Right ventricle myocardium superior (tissue), 1 donor: ENCODE data around the gene PXT1. TPM values are rescaled to one million over a fixed set of nuclear protein-coding genes. Genes with fewer than 3 reads are reported as not detected.
"Not testable (repeated sequence)": the region's sequence is repeated elsewhere in the genome, so short reads cannot be mapped to it uniquely, and the experiment has no call there.

Source experiments
- ATAC-seq: fragments of 200-7000 bp; cut with Tn5 transposase; one replicate; pipeline ENCODE4 v1.9.1; 2020; ENCODE audit warnings: mild to moderate bottlenecking; ENCODE audit not compliant: poor library complexity
- DNase-seq: peaks from one replicate; pipeline ENCODE4 v3.0.0-alpha.2; 2020
- intact Hi-C: fragments of 100-400 bp; cut with DNase I; formaldehyde crosslinking; loops from one replicate; pipeline ENCODE4 v1.11.2; 2022
- total RNA-seq: library from RNA; stranded (reverse); fragmentation: NEBNext Ultra II Directional; extraction: Animal tissue kit (Norgen Biotek cat#: 25700); gene quantifications from one replicate; pipeline ENCODE4 v1.2.1, GENCODE V29; 2021
- donor health status: DM: no; HTN: yes; CAD: no; lungs with severe emphysema.

The PXT1 gene
- total RNA-seq, 1 donor from 2014 or later: 0.13 TPM

DNA sequence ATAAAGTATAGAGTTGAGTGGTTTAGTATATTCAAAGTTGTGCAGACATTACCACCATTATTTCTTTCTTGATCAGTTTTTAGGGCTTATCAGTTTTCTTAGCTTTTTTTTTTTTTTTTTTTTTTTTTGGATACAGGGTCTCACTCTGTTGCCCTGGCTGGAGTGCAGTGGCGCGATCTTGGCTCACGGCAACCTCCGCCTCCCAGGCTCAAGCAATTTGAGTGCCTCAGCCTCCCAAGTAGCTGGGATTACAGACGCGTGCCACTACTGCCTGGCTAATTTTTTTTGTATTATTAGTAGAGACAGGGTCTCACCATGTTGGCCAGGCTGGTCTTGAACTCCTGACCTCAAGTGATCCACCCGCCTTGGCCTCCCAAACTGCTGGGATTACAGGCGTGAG lies 10.2 kb upstream of the PXT1 start:
- ATAC-seq, intact Hi-C loops, DNase-seq: not testable (repeated sequence)

GRCh38 chr6:36449173-36449572 lies 6.5 kb upstream of the PXT1 start:
- ATAC-seq, DNase-seq: not testable (repeated sequence)
- intact Hi-C loops: loop anchor here (10.0 kb wide), 1 partner anchor 146 kb away; the partner anchor contains the start of gene SRSF3

DNA sequence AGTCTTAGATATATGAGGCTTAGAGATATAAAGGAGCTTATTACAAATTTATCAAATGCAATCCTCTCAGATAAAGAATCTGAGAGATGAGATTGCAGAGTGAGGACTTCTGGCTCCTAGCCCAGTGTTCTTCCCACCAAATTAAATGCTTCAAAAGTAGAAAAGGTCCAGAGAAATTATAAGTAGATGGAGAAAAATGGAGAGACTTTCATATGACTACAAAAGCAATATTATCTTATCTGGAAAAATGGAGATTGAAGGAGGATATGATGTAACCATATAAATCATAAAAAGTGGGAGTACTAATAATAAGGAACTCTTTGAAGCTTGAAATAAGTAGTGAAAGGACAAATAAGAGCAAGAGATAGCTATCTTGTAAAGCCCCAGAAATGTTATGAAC lies 3.0 kb upstream of the PXT1 start:
- no peak for ATAC-seq
- DNase-seq: no peak
- intact Hi-C loops: loop anchor here (10.0 kb wide), 1 partner anchor 149 kb away; the partner anchor contains the start of gene SRSF3

- ATAC-seq (no peak), DNase-seq (no peak)
- intact Hi-C loops: loop anchor here (10.0 kb wide), 1 partner anchor 150 kb away; the partner anchor contains the start of gene SRSF3
These were observed 1.8 kb upstream of the PXT1 start for GRCh38 chr6:36444470-36444869.

DNA sequence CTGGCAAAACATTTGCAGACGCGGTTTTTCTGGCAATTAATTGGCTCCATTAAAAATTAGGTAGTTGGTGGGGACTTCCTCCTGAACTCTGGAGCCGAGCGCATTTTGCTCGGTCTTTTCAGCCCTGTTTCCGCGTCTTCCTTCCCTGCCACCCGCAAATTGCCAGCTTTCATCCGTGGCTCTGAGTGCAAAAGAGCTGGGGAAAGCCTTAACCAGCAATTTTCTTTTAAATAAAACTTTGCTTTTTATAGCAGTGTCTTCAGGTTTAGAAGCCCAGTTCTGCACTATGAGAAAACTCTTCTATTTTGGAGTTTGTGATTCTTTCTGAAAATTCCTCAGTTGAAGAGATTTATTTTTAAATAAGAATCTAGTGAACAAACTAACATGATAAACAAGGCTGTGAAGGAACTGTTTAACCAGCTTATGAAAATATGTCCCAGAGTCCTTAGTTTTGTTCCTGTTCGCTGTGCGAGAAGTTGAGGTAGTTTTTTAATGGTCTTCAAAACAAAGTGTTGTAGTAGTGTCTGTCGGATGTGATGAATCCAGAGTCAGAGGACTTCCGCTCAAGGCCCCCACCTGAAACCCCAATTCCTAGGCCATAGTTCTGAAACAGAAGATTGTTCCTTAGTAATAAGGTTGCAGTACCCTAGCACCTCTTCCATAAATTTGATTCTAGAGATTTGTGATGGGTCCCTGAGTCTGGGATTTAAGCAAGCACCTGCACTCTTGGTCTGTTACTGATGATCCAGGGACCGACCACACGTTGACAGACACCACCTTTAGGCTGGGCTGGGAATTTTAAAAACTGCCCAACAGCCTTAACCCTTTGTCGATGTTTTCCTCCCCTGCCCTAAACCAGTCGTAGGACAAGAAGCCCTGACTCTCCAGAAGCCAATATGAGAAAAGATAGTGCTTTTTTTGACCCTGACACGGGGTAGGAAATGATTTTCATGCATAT lies 1.1 kb upstream of the PXT1 start:
- intact Hi-C loops: loop anchor here (10.0 kb wide), 1 partner anchor 151 kb away; the partner anchor contains the start of gene SRSF3
- no peak for ATAC-seq
- DNase-seq: no peak

GRCh38 chr6:36442103-36442670 lies 467 bp downstream of the PXT1 start:
- intact Hi-C loops: loop anchor here (10.0 kb wide), 1 partner anchor 153 kb away; the partner anchor contains the start of gene SRSF3
- ATAC-seq: no peak
- no peak for DNase-seq

DNA sequence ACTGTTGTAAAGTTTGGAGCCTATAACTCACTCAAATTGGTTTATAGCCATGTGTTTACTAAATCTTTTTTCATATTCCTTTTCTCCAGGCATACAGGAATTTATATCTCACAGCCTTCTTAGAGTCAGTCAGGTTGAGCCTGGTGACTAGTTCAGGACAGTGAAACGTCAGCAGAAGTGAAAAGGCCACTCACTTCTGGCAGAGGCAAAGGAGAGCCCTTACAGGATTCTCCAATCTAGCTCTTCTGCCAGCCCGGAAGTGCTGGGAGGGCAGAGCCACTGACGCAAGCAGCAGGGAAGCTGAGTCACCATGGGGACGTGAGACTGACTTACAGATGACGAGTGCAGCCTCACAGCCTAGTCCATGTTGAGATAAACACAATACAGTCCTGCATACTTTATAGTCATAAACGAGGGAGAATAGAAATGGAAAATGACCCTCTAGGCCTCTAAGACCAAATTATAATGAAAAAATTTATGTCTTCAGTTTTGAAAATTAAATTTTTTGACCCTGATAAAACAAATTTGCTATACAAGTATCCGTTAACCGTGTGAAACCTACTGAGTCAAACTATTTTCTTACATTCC lies 1.3 kb downstream of the PXT1 start:
- peak; percentile 91 for ATAC-seq
- peak; percentile 95 for DNase-seq
- intact Hi-C loops: loop anchor here (10.0 kb wide), 1 partner anchor 153 kb away; the partner anchor contains the start of gene SRSF3

- DNase-seq (no peak), ATAC-seq (no peak)
- intact Hi-C loops: no loop called here
These were observed 6.2 kb downstream of the PXT1 start for GRCh38 chr6:36436466-36436865.

DNA sequence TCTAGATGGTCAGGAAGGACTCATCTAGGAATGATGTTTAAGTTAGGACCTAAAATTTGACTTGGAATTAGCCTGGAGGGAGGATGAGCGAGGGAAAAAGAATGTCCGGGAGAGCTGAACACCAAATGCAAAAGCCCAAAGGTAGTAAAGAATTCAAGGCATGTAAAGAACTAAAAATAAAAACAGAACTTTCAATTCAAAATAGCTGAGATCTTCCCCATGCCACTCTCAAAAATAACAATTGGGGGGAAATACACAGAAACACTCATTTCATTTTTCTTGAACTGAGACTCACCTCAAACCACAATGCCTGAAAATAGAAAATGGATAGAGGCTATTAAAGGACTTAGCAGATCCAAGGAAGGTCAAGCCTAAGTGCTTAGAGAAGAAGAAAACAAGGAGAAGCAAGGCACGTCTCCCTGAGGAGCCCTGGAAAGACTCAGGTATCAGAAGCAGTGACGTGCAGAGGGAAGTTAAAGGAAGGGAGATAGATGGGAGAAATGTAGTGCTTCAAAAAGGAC lies 10.4 kb downstream of the PXT1 start:
- no peak for ATAC-seq
- intact Hi-C loops: no loop called here
- no peak for DNase-seq

DNA sequence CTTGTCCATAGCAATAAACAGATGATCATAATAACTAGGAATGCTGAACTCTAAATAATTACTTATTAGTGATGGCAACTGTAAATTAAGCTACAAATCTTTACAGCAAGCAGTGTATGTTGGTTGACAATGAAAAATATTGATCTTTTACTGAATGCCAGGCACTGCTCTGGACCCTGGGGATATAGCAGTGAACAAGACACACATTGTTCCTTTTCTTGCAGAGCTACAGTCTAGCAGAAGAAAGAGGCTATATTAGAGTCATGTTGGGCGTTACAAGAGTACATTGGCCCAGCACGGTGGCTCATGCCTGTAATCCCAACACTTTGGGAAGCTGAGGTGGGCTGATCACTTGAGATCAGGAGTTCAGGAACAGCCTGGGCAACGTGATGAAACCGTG lies 11.5 kb downstream of the PXT1 start:
- intact Hi-C loops: no loop called here
- no peak for DNase-seq
- ATAC-seq: no peak

DNA sequence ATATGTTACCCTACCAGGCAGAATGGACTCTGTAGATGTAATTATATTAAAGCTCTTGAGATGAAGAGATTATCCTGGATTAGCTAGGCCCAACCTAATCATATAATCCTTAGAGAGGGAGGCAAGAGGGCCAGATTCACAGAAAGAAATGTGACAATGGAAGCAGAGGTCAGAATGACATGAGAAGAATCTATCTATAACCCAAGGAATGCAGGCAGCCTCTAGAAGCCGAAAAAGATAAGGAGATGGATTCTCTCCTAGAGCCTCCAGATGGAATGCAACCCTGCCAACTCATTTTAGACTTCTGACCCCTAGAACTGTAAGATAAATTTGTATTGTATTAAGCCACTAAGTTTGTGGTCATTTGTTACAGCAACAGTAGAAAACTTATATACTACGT lies 12.3 kb downstream of the PXT1 start:
- ATAC-seq (no peak), DNase-seq (no peak)
- intact Hi-C loops: no loop called here

DNA sequence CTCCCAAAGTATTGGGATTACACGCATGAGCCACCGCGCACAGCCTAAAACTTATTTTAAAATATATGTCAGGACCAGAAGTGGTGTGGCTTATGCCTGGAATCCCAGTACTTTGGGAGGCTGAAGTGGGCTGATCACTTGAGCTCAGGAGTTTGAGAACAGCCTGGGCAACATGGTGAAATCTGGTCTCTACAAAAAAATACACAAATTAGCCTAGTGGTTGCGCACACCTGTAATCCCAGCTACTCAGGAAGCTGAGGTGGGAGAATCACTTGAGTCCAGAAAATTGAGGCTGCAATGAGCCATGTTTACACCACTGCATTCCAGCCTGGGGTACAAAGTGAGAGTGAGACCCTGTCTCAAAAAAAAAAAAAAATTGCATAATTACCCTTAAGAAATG lies 13.7 kb downstream of the PXT1 start:
- ATAC-seq (no peak), DNase-seq (no peak)
- intact Hi-C loops: no loop called here

DNA sequence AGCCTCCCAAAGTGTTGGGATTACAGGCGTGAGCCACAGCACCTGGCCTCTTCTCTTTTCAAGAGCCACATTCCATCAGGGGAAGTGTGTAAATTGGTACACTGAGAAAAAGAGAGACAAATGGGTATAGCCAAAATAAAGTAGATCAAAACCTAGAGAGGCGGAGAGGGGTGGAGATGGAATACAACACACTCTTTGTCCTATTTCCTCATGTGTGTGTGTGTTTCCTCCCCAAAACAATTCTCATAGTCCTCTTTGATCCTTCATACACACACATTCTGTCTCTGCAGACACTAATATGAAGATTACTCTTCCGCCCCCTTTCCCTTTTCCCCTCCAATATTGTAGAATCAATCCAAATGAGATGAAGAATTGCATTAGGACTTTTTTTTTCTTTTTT lies 16.0 kb downstream of the PXT1 start:
- no peak for ATAC-seq
- DNase-seq: no peak
- intact Hi-C loops: no loop called here

- intact Hi-C loops: no loop called here
- DNase-seq: peak; percentile 100
- ATAC-seq: peak; percentile 100
These were observed 19.4 kb downstream of the PXT1 start for GRCh38 chr6:36423101-36423824.

GRCh38 chr6:36422714-36423100 lies 19.9 kb downstream of the PXT1 start:
- DNase-seq: no peak
- no peak for ATAC-seq
- intact Hi-C loops: no loop called here

- intact Hi-C loops: no loop called here
- ATAC-seq: no peak
- no peak for DNase-seq
These were observed 23.3 kb downstream of the PXT1 start for GRCh38 chr6:36419310-36419709.

GRCh38 chr6:36418558-36418957 lies 24.1 kb downstream of the PXT1 start:
- ATAC-seq (no peak), DNase-seq (no peak)
- intact Hi-C loops: no loop called here

DNA sequence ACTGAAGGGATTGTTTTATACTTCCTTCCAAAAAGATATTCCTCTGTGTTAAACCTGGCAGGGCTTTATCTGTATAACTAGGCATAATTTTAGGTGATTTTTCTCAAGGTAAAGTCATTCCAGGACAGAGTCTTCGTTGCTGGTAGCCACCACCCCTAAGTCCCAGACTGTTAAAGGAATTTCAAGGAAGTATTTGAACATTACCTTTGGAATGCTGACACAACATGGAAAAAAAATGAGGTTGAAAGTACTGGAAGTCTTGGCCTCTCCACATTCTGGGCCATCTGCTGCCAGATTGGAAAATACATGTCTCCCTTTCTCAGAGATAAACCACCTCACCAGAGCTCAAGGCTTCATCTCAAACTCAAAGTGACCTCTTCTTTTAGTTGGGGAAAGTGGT lies 28.2 kb downstream of the PXT1 start:
- intact Hi-C loops: no loop called here
- DNase-seq (no peak), ATAC-seq (no peak)
